HCT116 (cell line): Measurements from ENCODE around the gene PSAP. TPM values are rescaled to one million over a fixed set of nuclear protein-coding genes. Genes with fewer than 3 reads are reported as not detected.
A peak's percentile ranks its signal among the peaks of the same experiment; 100 is the strongest.

ENCODE experiments used
- ATAC-seq: fragments of 200-7000 bp; cut with Tn5 transposase; 2 replicates; pipeline ENCODE4 v1.9.1; 2020; ENCODE audit warnings: mild to moderate bottlenecking, moderate library complexity
- Bru-seq: library from RNA; stranded (reverse); fragments of 400-500 nt; gene quantifications from one replicate; lab custom pipeline; 2021; lab: Mats Ljungman, UMichigan
- BruChase-seq, 2 experiments: library from RNA; stranded (reverse); fragments of 400-500 nt; gene quantifications; one replicate each; lab custom pipeline; 2021; lab: Mats Ljungman, UMichigan
- BruUV-seq: library from RNA; stranded (reverse); fragments of 400-500 nt; replicated peaks from 2 replicates; lab custom pipeline; 2021; lab: Mats Ljungman, UMichigan
- CTCF ChIA-PET: fragments of 300-600 bp; sonication (Branson Sonifier 250); formaldehyde crosslinking; loops from one replicate; lab custom pipeline; 2021; ENCODE audit warnings: antibody characterized with exemption; lab: Charles Lee
- POLR2A ChIA-PET: fragments of 300-600, 350-600 bp; sonication (Branson Sonifier 250); formaldehyde crosslinking; loops from one replicate; lab custom pipeline; 2021; ENCODE audit warnings: antibody characterized with exemption; lab: Charles Lee
- RAD21 ChIA-PET, 2 experiments: fragments of 300-600 bp; sonication (Branson Sonifier 250); formaldehyde crosslinking; loops; one replicate each; lab custom pipeline; 2023; ENCODE audit warnings: low total read pairs in 2 of 2; ENCODE audit not compliant: uncharacterized antibody in 2 of 2, unreplicated experiment in 2 of 2, low non-redundant PET in 1 of 2; lab: Charles Lee
- DNase-seq: peaks from one replicate; pipeline ENCODE4 v3.0.0-alpha.2; 2010; ENCODE audit warnings: low read depth, low spot score
- H2AFZ ChIP-seq: fragments of 200-600 bp; shearing (Covaris generic), sonication (generic); 2 replicates; pipeline ENCODE4 v1.6.1; 2017; ENCODE audit warnings: low read depth, mixed run types, mixed read lengths, antibody characterized with exemption, low read length; ENCODE audit not compliant: poor library complexity, severe bottlenecking
- H3K27ac ChIP-seq: 2 replicates; pipeline ENCODE4 v1.5.1; 2012; ENCODE audit warnings: low read depth, low read length
- H3K27me3 ChIP-seq: fragments of 200-600 bp; sonication (generic); 2 replicates; pipeline ENCODE4 v1.6.1; 2016; ENCODE audit warnings: mixed run types, low read length, mixed read lengths; ENCODE audit not compliant: insufficient read depth
- H3K36me3 ChIP-seq, 2 experiments: fragments of 200-500 bp in 1 of 2; fragments of 200-600 bp in 1 of 2; sonication (Bioruptor generic) in 1 of 2; sonication (generic) in 1 of 2; 2 replicates each; pipeline versions ENCODE4 v1.5.1 to v1.6.1; 2014 to 2016; ENCODE audit warnings: low read length in 2 of 2, inconsistent platforms in 1 of 2, mixed read lengths in 1 of 2, mixed run types in 1 of 2; ENCODE audit not compliant: insufficient read depth in 2 of 2, control insufficient read depth in 1 of 2
- H3K4me1 ChIP-seq, 2 experiments: fragments of 200-600 bp in 1 of 2; sonication (generic) in 1 of 2; 2 replicates each; pipeline versions ENCODE4 v1.5.1 to v1.6.1; 2012 to 2017; ENCODE audit warnings: low read length in 2 of 2, inconsistent platforms in 1 of 2, mild to moderate bottlenecking in 1 of 2, mixed read lengths in 1 of 2, mixed run types in 1 of 2, moderate library complexity in 1 of 2; ENCODE audit not compliant: insufficient read depth in 2 of 2, control insufficient read depth in 1 of 2
- H3K4me2 ChIP-seq: fragments of 200-600 bp; sonication (generic); 2 replicates; pipeline ENCODE4 v1.6.1; 2017; ENCODE audit warnings: mixed run types, low read length, mixed read lengths
- H3K4me3 ChIP-seq, 2 experiments: fragments of 200-600 bp in 1 of 2; sonication (generic) in 1 of 2; replicated peaks in 1 of 2; 2 replicates each; pipeline ENCODE4 v1.5.1; 2011 to 2016; ENCODE audit warnings: low read length in 2 of 2, control low read depth in 1 of 2, low read depth in 1 of 2, mild to moderate bottlenecking in 1 of 2, mixed read lengths in 1 of 2, mixed run types in 1 of 2
- H3K79me2 ChIP-seq: fragments of 200-600 bp; sonication (generic); 2 replicates; pipeline ENCODE4 v1.6.1; 2017; ENCODE audit warnings: mild to moderate bottlenecking, mixed run types, low read length, moderate library complexity, mixed read lengths; ENCODE audit not compliant: insufficient read depth
- H3K9ac ChIP-seq: fragments of 200-600 bp; sonication (generic); 2 replicates; pipeline ENCODE4 v1.6.1; 2016; ENCODE audit warnings: low read length, mixed read lengths
- H3K9me2 ChIP-seq: fragments of 200-600 bp; sonication (generic), shearing (Covaris generic); 2 replicates; pipeline ENCODE4 v1.6.1; 2017; ENCODE audit warnings: mixed run types, mild to moderate bottlenecking, moderate library complexity; ENCODE audit not compliant: insufficient read depth
- H3K9me3 ChIP-seq, 2 experiments: fragments of 200-500 bp in 1 of 2; fragments of 200-600 bp in 1 of 2; sonication (Bioruptor generic) in 1 of 2; sonication (generic) in 1 of 2; 2 replicates each; pipeline ENCODE4 v1.6.1; 2014 to 2017; ENCODE audit warnings: low read length in 2 of 2, mixed read lengths in 2 of 2, inconsistent platforms in 1 of 2, low read depth in 1 of 2, mild to moderate bottlenecking in 1 of 2, mixed run types in 1 of 2, moderate library complexity in 1 of 2; ENCODE audit not compliant: control insufficient read depth in 1 of 2, insufficient read depth in 1 of 2
- H4K20me1 ChIP-seq: fragments of 200-600 bp; sonication (generic), shearing (Covaris generic); 2 replicates; pipeline ENCODE4 v1.6.1; 2017; ENCODE audit warnings: mixed run types, mild to moderate bottlenecking, moderate library complexity; ENCODE audit not compliant: insufficient read depth
- CBX3 ChIP-seq: IDR thresholded peaks from 2 replicates; pipeline ENCODE4 v1.6.1; 2012; ENCODE audit warnings: low read depth
- CEBPB ChIP-seq: IDR thresholded peaks from 2 replicates; pipeline ENCODE4 v1.6.1; 2012; ENCODE audit warnings: low read depth
- EGR1 ChIP-seq: IDR thresholded peaks from 2 replicates; pipeline ENCODE4 v1.6.1; 2012; ENCODE audit warnings: low read depth
- EZH2 ChIP-seq: fragments of 200-600 bp; sonication (generic); IDR thresholded peaks from 2 replicates; pipeline ENCODE4 v1.6.1; 2017; ENCODE audit warnings: antibody characterized with exemption, mixed run types
- EZH2phosphoT487 ChIP-seq: fragments of 200-600 bp; IDR thresholded peaks from 2 replicates; pipeline ENCODE4 v1.6.1; 2018; ENCODE audit warnings: antibody characterized with exemption, borderline replicate concordance
- FOSL1 ChIP-seq: IDR thresholded peaks from 2 replicates; pipeline ENCODE4 v1.6.1; 2012; ENCODE audit warnings: low read depth
- JUND ChIP-seq: IDR thresholded peaks from 2 replicates; pipeline ENCODE4 v1.6.1; 2012
- POLR2A ChIP-seq: IDR thresholded peaks from 2 replicates; pipeline ENCODE4 v1.7.0; 2011; ENCODE audit warnings: borderline replicate concordance; ENCODE audit not compliant: insufficient read depth, insufficient read length; ENCODE audit errors: extremely low read depth
- POLR2AphosphoS5 ChIP-seq: IDR thresholded peaks from 2 replicates; pipeline ENCODE4 v1.6.1; 2011; ENCODE audit warnings: mild to moderate bottlenecking, low read depth, low read length, moderate library complexity
- SIN3A ChIP-seq: IDR thresholded peaks from 2 replicates; pipeline ENCODE4 v1.6.1; 2012; ENCODE audit warnings: low read depth
- SP1 ChIP-seq: IDR thresholded peaks from 2 replicates; pipeline ENCODE4 v1.6.1; 2012; ENCODE audit warnings: low read depth
- SRF ChIP-seq: IDR thresholded peaks from 2 replicates; pipeline ENCODE4 v1.6.1; 2012; ENCODE audit warnings: low read depth
- TCF7L2 ChIP-seq: IDR thresholded peaks from 2 replicates; pipeline ENCODE4 v1.7.0; 2011; ENCODE audit warnings: borderline replicate concordance, inconsistent platforms; ENCODE audit not compliant: insufficient read depth, insufficient read length; ENCODE audit errors: extremely low read depth
- YY1 ChIP-seq: IDR thresholded peaks from 2 replicates; pipeline ENCODE4 v1.6.1; 2011; ENCODE audit warnings: low read length, low read depth, moderate library complexity, mild to moderate bottlenecking; ENCODE audit not compliant: insufficient replicate concordance; ENCODE audit errors: extremely low read depth
- ZFX ChIP-seq: fragments of 450-650 bp; IDR thresholded peaks from 2 replicates; pipeline ENCODE4 v1.6.1; 2017
- ZNF274 ChIP-seq: fragments of 200-500 bp; sonication (Bioruptor generic); IDR thresholded peaks from 2 replicates; pipeline ENCODE4 v1.6.1; 2014; ENCODE audit warnings: mild to moderate bottlenecking, low read depth, low read length, inconsistent platforms
- intact Hi-C: fragments of 100-400 bp; cut with micrococcal nuclease; formaldehyde crosslinking; loops from 2 replicates; pipeline ENCODE4 v1.10.0; 2022
- long read RNA-seq: library from polyadenylated mRNA; unstranded; transcript quantifications from one replicate; pipeline ENCODE4 v2.0.0, GENCODE V29; 2021; ENCODE audit not compliant: unreplicated experiment
- polyA plus RNA-seq: library from polyadenylated mRNA; unstranded; fragments of >200 nt; gene quantifications from 2 replicates; pipeline ENCODE4 v1.2.1, GENCODE V29; 2012; ENCODE audit warnings: missing spikeins
- total RNA-seq: library from RNA; stranded (reverse); gene quantifications from one replicate; pipeline ENCODE4 v1.2.1, GENCODE V29; 2021; ENCODE audit not compliant: unreplicated experiment
- TF ChIP-seq, protein P1 (sequence below): IDR thresholded peaks from 2 replicates; pipeline ENCODE4 v1.6.1; 2012; ENCODE audit warnings: low read depth
- TF ChIP-seq, protein P2 (sequence below): IDR thresholded peaks from 2 replicates; pipeline ENCODE4 v1.6.1; 2012
- TF ChIP-seq, protein P3 (sequence below), 3 experiments: fragments of 200-600 bp in 1 of 3; sonication (generic) in 1 of 3; IDR thresholded peaks in 2 of 3; conservative IDR thresholded peaks in 1 of 3; 2 replicates each; pipeline ENCODE4 v1.5.1; 2012 to 2017; ENCODE audit warnings: low read depth in 2 of 3, low read length in 2 of 3, antibody characterized with exemption in 1 of 3, borderline replicate concordance in 1 of 3, control low read depth in 1 of 3, mild to moderate bottlenecking in 1 of 3, mixed read lengths in 1 of 3, mixed run types in 1 of 3, moderate library complexity in 1 of 3; ENCODE audit not compliant: insufficient read depth in 1 of 3
- TF ChIP-seq, protein P4 (sequence below): IDR thresholded peaks from 2 replicates; pipeline ENCODE4 v1.6.1; 2012

The PSAP gene
- total RNA-seq = 444 TPM
- 696 and 713 TPM in 2 replicates for polyA plus RNA-seq
- Bru-seq, nascent RNA = percentile 93 among the genes with signal in this experiment
- BruChase-seq, experiment 1, labeled RNA remaining after a 6-hour chase = percentile 96 among the genes with signal in this experiment
- percentile 92 among the genes with signal in this experiment for BruChase-seq, experiment 2, labeled RNA remaining after a 2-hour chase
- long read RNA-seq, transcript PSAP-202 (14 exons, 2,872 nt) = major isoform, 649 of 1,249 reads
- long read RNA-seq, partial matches to known transcripts = 184 of 1,249 reads
- long read RNA-seq, other reads (novel, unspliced or antisense) = 415 of 1,249 reads

DNA sequence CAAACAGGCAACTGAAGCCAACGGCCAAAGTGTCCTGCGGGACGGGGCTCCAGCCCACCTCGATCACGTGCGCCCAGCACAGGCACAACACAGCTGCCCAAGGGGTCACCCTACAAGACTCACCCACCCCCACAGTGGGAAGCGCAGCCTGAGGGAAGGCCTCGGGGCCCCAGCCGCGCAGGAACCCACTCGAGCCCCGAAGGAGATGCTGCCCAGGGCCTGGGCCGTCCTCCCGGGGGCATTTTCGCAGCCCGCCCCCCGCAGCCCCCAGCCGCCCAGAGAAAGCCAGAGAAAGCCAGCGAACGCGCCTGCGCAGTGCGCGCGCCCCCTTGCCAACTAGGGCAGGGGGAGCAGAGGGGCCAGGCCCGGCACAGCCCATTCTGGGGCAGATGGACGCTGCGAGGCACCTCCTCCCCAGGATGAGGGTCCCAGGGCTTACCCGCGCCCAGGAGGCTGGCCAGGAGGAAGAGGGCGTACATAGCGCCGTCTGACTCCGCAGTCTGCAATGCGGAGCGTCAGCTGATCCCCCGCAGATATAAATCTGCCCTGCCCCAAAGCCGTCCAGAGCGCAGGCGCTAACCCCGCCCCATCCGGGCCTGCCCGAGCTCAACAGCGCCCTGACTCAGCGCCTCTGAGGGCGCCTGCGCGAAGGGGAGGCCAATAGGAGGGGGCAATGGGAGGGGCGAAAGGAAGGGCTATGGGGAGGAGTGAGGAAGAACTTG, at the start of gene PSAP:
Gene PSAP (minus strand): TSS at position 509 of the 722 bp plus-strand sequence. CDS start 30 bp downstream, at position 479.
- ChIA-PET POLR2A (interaction anchor here (0.6 to 3.4 kb wide), 20 partner anchors 8 to 470 kb away, joined by 3 to 107 read pairs (median 4); partner anchors contain the start of gene DDIT4), CTCF (interaction anchor here (1.0 to 1.4 kb wide), 5 partner anchors 9 to 78 kb away, joined by 3 to 10 read pairs (median 4); partner anchors contain the start of gene VSIR), RAD21 (interaction anchor here (0.6 to 1.8 kb wide), 3 partner anchors 10 to 45 kb away, joined by 3 to 7 read pairs (median 6); no protein-coding TSS in a partner anchor)
- Histone ChIP-seq H3K27me3 (no peaks in the 10 kb centered on the region), H2AFZ (no peak within 1 kb of the TSS), H3K36me3 (no peaks in the 10 kb centered on the region), H3K27ac (peak within 1 kb of the TSS; percentile 70), H3K9me2 (no peaks in the 10 kb centered on the region), H4K20me1 (peaks cover under 1% of the 10 kb centered on the region; the same call in 1 of the 2 replicates), H3K9ac (peak within 1 kb of the TSS; percentile 83), H3K4me3 (peak within 1 kb of the TSS; percentile 73 to 98), H3K4me2 (peak within 1 kb of the TSS; percentile 81), H3K79me2 (peaks cover 51% of the 10 kb centered on the region), H3K4me1 (peaks cover 4 to 30% of the 10 kb centered on the region in 2 experiments; a peak in 3 of 4 replicates), H3K9me3 (no peaks in the 10 kb centered on the region)
- DNase-seq = peak; percentile 93
- ATAC-seq = peak; percentile 97
- intact Hi-C loops = no loop called here
- BruUV-seq = no TSS peak
- TF ChIP-seq SIN3A (peak; percentile 73; the same call in 1 of the 2 replicates), EGR1 (peak; percentile 46; the same call in 1 of the 2 replicates), SRF (no peak), EZH2phosphoT487 (no peak), EZH2 (no peak), TCF7L2 (no peak), FOSL1 (no peak), CBX3 (no peak), ZNF274 (no peak), JUND (peak; percentile 35; the same call in 1 of the 2 replicates), SP1 (0 out of 2 replicates have a peak, but pooled peaks have one; percentile 6), POLR2A (peak; percentile 94), YY1 (no peak), ZFX (0 out of 2 replicates have a peak, but pooled peaks have one; percentile 26), CEBPB (no peak), POLR2AphosphoS5 (peak; percentile 96)
- TF ChIP-seq, protein P1, sequence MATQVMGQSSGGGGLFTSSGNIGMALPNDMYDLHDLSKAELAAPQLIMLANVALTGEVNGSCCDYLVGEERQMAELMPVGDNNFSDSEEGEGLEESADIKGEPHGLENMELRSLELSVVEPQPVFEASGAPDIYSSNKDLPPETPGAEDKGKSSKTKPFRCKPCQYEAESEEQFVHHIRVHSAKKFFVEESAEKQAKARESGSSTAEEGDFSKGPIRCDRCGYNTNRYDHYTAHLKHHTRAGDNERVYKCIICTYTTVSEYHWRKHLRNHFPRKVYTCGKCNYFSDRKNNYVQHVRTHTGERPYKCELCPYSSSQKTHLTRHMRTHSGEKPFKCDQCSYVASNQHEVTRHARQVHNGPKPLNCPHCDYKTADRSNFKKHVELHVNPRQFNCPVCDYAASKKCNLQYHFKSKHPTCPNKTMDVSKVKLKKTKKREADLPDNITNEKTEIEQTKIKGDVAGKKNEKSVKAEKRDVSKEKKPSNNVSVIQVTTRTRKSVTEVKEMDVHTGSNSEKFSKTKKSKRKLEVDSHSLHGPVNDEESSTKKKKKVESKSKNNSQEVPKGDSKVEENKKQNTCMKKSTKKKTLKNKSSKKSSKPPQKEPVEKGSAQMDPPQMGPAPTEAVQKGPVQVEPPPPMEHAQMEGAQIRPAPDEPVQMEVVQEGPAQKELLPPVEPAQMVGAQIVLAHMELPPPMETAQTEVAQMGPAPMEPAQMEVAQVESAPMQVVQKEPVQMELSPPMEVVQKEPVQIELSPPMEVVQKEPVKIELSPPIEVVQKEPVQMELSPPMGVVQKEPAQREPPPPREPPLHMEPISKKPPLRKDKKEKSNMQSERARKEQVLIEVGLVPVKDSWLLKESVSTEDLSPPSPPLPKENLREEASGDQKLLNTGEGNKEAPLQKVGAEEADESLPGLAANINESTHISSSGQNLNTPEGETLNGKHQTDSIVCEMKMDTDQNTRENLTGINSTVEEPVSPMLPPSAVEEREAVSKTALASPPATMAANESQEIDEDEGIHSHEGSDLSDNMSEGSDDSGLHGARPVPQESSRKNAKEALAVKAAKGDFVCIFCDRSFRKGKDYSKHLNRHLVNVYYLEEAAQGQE = no peak
- TF ChIP-seq, protein P2, sequence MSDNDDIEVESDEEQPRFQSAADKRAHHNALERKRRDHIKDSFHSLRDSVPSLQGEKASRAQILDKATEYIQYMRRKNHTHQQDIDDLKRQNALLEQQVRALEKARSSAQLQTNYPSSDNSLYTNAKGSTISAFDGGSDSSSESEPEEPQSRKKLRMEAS = peak; percentile 64
- TF ChIP-seq, protein P3, sequence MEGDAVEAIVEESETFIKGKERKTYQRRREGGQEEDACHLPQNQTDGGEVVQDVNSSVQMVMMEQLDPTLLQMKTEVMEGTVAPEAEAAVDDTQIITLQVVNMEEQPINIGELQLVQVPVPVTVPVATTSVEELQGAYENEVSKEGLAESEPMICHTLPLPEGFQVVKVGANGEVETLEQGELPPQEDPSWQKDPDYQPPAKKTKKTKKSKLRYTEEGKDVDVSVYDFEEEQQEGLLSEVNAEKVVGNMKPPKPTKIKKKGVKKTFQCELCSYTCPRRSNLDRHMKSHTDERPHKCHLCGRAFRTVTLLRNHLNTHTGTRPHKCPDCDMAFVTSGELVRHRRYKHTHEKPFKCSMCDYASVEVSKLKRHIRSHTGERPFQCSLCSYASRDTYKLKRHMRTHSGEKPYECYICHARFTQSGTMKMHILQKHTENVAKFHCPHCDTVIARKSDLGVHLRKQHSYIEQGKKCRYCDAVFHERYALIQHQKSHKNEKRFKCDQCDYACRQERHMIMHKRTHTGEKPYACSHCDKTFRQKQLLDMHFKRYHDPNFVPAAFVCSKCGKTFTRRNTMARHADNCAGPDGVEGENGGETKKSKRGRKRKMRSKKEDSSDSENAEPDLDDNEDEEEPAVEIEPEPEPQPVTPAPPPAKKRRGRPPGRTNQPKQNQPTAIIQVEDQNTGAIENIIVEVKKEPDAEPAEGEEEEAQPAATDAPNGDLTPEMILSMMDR (IDR thresholded peaks at IDR 0.05 in 2 of 3, conservative IDR thresholded peaks at IDR 0.05 in 1 of 3; ENCODE audit: borderline replicate concordance in 1 of 3, insufficient read depth in 1 of 3, low read depth in 2 of 3, low read length in 2 of 3) = no peak
- TF ChIP-seq, protein P4, sequence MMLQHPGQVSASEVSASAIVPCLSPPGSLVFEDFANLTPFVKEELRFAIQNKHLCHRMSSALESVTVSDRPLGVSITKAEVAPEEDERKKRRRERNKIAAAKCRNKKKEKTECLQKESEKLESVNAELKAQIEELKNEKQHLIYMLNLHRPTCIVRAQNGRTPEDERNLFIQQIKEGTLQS = no peak
